ENCODE measurements around the gene BRAF.

The BRAF gene

GRCh38 chr7:140683657-140684056 is 241.1 kb downstream of the BRAF start:
- TF ChIP-seq ZBTB7A (IDR thresholded peaks at IDR 0.05; ENCODE audit: low read depth) (no peak), TAF1 (IDR thresholded peaks at IDR 0.05; ENCODE audit: low read depth) (no peak), CREB1 (IDR thresholded peaks at IDR 0.05; ENCODE audit: low read depth) (no peak), TEAD4 (IDR thresholded peaks at IDR 0.05) (no peak), MAX (IDR thresholded peaks at IDR 0.05) (no peak), YY1 (IDR thresholded peaks at IDR 0.05; ENCODE audit: low read depth) (no peak), FOXM1 (IDR thresholded peaks at IDR 0.05; ENCODE audit: borderline replicate concordance, low read depth) (no peak), USF1 (IDR thresholded peaks at IDR 0.05) (no peak), NFIC (IDR thresholded peaks at IDR 0.05) (no peak), EGR1 (IDR thresholded peaks at IDR 0.05) (no peak), EP300 (IDR thresholded peaks at IDR 0.05; ENCODE audit: borderline replicate concordance) (no peak)

- TF ChIP-seq REST (IDR thresholded peaks at IDR 0.05; ENCODE audit: low read depth) (no peak), CREB1 (IDR thresholded peaks at IDR 0.05; ENCODE audit: low read depth) (no peak), CEBPB (IDR thresholded peaks at IDR 0.05) (no peak), EP300 (IDR thresholded peaks at IDR 0.05; ENCODE audit: borderline replicate concordance) (no peak), ZBTB7A (IDR thresholded peaks at IDR 0.05; ENCODE audit: low read depth) (no peak), NFIC (IDR thresholded peaks at IDR 0.05) (no peak), USF1 (IDR thresholded peaks at IDR 0.05) (no peak), EGR1 (IDR thresholded peaks at IDR 0.05) (no peak), FOXM1 (IDR thresholded peaks at IDR 0.05; ENCODE audit: borderline replicate concordance, low read depth) (no peak), YY1 (IDR thresholded peaks at IDR 0.05; ENCODE audit: low read depth) (no peak), TAF1 (IDR thresholded peaks at IDR 0.05; ENCODE audit: low read depth) (no peak), RAD21 (IDR thresholded peaks at IDR 0.05; ENCODE audit: low read depth) (no peak), TEAD4 (IDR thresholded peaks at IDR 0.05) (no peak), TCF12 (IDR thresholded peaks at IDR 0.05; ENCODE audit: low read depth) (no peak), MAX (IDR thresholded peaks at IDR 0.05) (no peak)
Measured at GRCh38 chr7:140681766-140682165, 243.0 kb downstream of the BRAF start.

GRCh38 chr7:140680886-140681285 is 243.8 kb downstream of the BRAF start:
- TF ChIP-seq EGR1 (IDR thresholded peaks at IDR 0.05) (no peak), CEBPB (IDR thresholded peaks at IDR 0.05) (no peak), NFIC (IDR thresholded peaks at IDR 0.05) (no peak), TAF1 (IDR thresholded peaks at IDR 0.05; ENCODE audit: low read depth) (no peak), EP300 (IDR thresholded peaks at IDR 0.05; ENCODE audit: borderline replicate concordance) (no peak), MAX (IDR thresholded peaks at IDR 0.05) (no peak), REST (IDR thresholded peaks at IDR 0.05; ENCODE audit: low read depth) (no peak), FOXM1 (IDR thresholded peaks at IDR 0.05; ENCODE audit: borderline replicate concordance, low read depth) (no peak), YY1 (IDR thresholded peaks at IDR 0.05; ENCODE audit: low read depth) (no peak), TCF12 (IDR thresholded peaks at IDR 0.05; ENCODE audit: low read depth) (no peak), USF1 (IDR thresholded peaks at IDR 0.05) (no peak), RAD21 (IDR thresholded peaks at IDR 0.05; ENCODE audit: low read depth) (no peak), CREB1 (IDR thresholded peaks at IDR 0.05; ENCODE audit: low read depth) (no peak), TEAD4 (IDR thresholded peaks at IDR 0.05) (no peak), ZBTB7A (IDR thresholded peaks at IDR 0.05; ENCODE audit: low read depth) (no peak)

GRCh38 chr7:140679186-140679585 is 245.5 kb downstream of the BRAF start:
- TF ChIP-seq TAF1 (IDR thresholded peaks at IDR 0.05; ENCODE audit: low read depth): no peak
- TF ChIP-seq EGR1 (IDR thresholded peaks at IDR 0.05): no peak
- no peak for TF ChIP-seq FOXM1 (IDR thresholded peaks at IDR 0.05; ENCODE audit: borderline replicate concordance, low read depth)
- no peak for TF ChIP-seq USF1 (IDR thresholded peaks at IDR 0.05)
- TF ChIP-seq NFIC (IDR thresholded peaks at IDR 0.05): no peak
- TF ChIP-seq TCF12 (IDR thresholded peaks at IDR 0.05; ENCODE audit: low read depth): no peak
- TF ChIP-seq EP300 (IDR thresholded peaks at IDR 0.05; ENCODE audit: borderline replicate concordance): no peak
- TF ChIP-seq TEAD4 (IDR thresholded peaks at IDR 0.05): no peak
- TF ChIP-seq REST (IDR thresholded peaks at IDR 0.05; ENCODE audit: low read depth): no peak
- TF ChIP-seq MAX (IDR thresholded peaks at IDR 0.05): no peak
- TF ChIP-seq ZBTB7A (IDR thresholded peaks at IDR 0.05; ENCODE audit: low read depth): no peak

Measured in Ishikawa (cell line).